B cell (primary cell): ENCODE measurements around the gene ZNF425.

Source experiments
- EZH2 ChIP-seq: IDR thresholded peaks from 2 replicates; pipeline ENCODE4 v1.6.1; 2012; ENCODE audit warnings: borderline replicate concordance, low read depth, mild to moderate bottlenecking, moderate library complexity, low read length; ENCODE audit not compliant: insufficient read depth, poor library complexity, severe bottlenecking
- TF ChIP-seq, protein P1 (sequence below): fragments of 200-600 bp; IDR thresholded peaks from one replicate; pipeline ENCODE4 v1.8.0; 2022; ENCODE audit warnings: antibody characterized with exemption, mild to moderate bottlenecking

- TF ChIP-seq, protein P1, sequence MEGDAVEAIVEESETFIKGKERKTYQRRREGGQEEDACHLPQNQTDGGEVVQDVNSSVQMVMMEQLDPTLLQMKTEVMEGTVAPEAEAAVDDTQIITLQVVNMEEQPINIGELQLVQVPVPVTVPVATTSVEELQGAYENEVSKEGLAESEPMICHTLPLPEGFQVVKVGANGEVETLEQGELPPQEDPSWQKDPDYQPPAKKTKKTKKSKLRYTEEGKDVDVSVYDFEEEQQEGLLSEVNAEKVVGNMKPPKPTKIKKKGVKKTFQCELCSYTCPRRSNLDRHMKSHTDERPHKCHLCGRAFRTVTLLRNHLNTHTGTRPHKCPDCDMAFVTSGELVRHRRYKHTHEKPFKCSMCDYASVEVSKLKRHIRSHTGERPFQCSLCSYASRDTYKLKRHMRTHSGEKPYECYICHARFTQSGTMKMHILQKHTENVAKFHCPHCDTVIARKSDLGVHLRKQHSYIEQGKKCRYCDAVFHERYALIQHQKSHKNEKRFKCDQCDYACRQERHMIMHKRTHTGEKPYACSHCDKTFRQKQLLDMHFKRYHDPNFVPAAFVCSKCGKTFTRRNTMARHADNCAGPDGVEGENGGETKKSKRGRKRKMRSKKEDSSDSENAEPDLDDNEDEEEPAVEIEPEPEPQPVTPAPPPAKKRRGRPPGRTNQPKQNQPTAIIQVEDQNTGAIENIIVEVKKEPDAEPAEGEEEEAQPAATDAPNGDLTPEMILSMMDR: no peak
- no peak for TF ChIP-seq EZH2
Observed at GRCh38 chr7:149133028-149133710, 7.0 kb upstream of the ZNF425 start.
